Mesothelial cell of epicardium (in vitro differentiated cells): Measurements from ENCODE around the gene POLE. TPM values are rescaled to one million over a fixed set of nuclear protein-coding genes. Genes with fewer than 3 reads are reported as not detected.
A peak's percentile ranks its signal among the peaks of the same experiment; 100 is the strongest.

Source experiments
- DNase-seq, 2 experiments: peaks; one replicate each; pipeline ENCODE4 v3.0.0; 2021; ENCODE audit warnings: low spot score in 2 of 2; ENCODE audit not compliant: unreplicated experiment in 2 of 2
- H3K27ac Mint-ChIP-seq: 2 replicates; pipeline ENCODE4 v1.8.0; 2021; ENCODE audit warnings: mixed read lengths
- H3K27me3 Mint-ChIP-seq: 2 replicates; pipeline ENCODE4 v1.8.0; 2021; ENCODE audit warnings: low read depth, mixed read lengths
- H3K36me3 Mint-ChIP-seq: 2 replicates; pipeline ENCODE4 v1.8.0; 2021; ENCODE audit warnings: mixed read lengths
- H3K4me1 Mint-ChIP-seq: 2 replicates; pipeline ENCODE4 v1.8.0; 2021; ENCODE audit warnings: mixed read lengths
- H3K4me3 Mint-ChIP-seq: 2 replicates; pipeline ENCODE4 v1.8.0; 2021; ENCODE audit warnings: mild to moderate bottlenecking, moderate library complexity, mixed read lengths
- H3K9me3 Mint-ChIP-seq: 2 replicates; pipeline ENCODE4 v1.8.0; 2021; ENCODE audit warnings: mixed read lengths
- CTCF ChIP-seq: fragments of 200-600 bp; sonication (generic); IDR thresholded peaks from one replicate; pipeline ENCODE4 v1.5.0; 2021; ENCODE audit warnings: antibody characterized with exemption; ENCODE audit not compliant: unreplicated experiment
- total RNA-seq: library from RNA; stranded (reverse); gene quantifications from 3 replicates; pipeline ENCODE4 v1.2.1, GENCODE V29; 2021

The POLE gene
- total RNA-seq, 1 donor from 2014 or later: 124 TPM

GRCh38 chr12:132586929-132587328, 100.2 kb downstream of the POLE start:
- H3K4me1 Mint-ChIP-seq: peaks cover 4% of the 10 kb centered on the region
- peaks cover 5% of the 10 kb centered on the region for H3K36me3 Mint-ChIP-seq
- TF ChIP-seq CTCF: no peak
- H3K9me3 Mint-ChIP-seq: no peaks in the 10 kb centered on the region
- no peak overlapping the region for H3K4me3 Mint-ChIP-seq
- no peak for DNase-seq
- no peak overlapping the region for H3K27ac Mint-ChIP-seq
- peaks cover 68% of the 10 kb centered on the region for H3K27me3 Mint-ChIP-seq

GRCh38 chr12:132585177-132585576, 102.0 kb downstream of the POLE start:
- no peak for DNase-seq
- H3K27ac Mint-ChIP-seq: no peak overlapping the region
- no peaks in the 10 kb centered on the region for H3K9me3 Mint-ChIP-seq
- H3K27me3 Mint-ChIP-seq: peaks cover 67% of the 10 kb centered on the region
- H3K4me3 Mint-ChIP-seq: no peak overlapping the region
- peaks cover 4% of the 10 kb centered on the region for H3K4me1 Mint-ChIP-seq
- peaks cover 12% of the 10 kb centered on the region for H3K36me3 Mint-ChIP-seq
- no peak for TF ChIP-seq CTCF

- H3K27me3 Mint-ChIP-seq: peaks cover 63% of the 10 kb centered on the region
- H3K36me3 Mint-ChIP-seq: peaks cover 12% of the 10 kb centered on the region
- TF ChIP-seq CTCF: no peak
- no peak for DNase-seq
- H3K27ac Mint-ChIP-seq: no peak overlapping the region
- H3K4me1 Mint-ChIP-seq: peaks cover 4% of the 10 kb centered on the region
- no peaks in the 10 kb centered on the region for H3K9me3 Mint-ChIP-seq
- no peak overlapping the region for H3K4me3 Mint-ChIP-seq
Observed at GRCh38 chr12:132584429-132584828, 102.7 kb downstream of the POLE start.

GRCh38 chr12:132583736-132584135, 103.4 kb downstream of the POLE start:
- Mint-ChIP-seq H3K4me3 (peak overlapping the region; percentile 49), H3K9me3 (no peaks in the 10 kb centered on the region), H3K27ac (no peak overlapping the region), H3K36me3 (peaks cover 15% of the 10 kb centered on the region), H3K4me1 (peaks cover 4% of the 10 kb centered on the region), H3K27me3 (peaks cover 59% of the 10 kb centered on the region)
- TF ChIP-seq CTCF: no peak
- no peak for DNase-seq

GRCh38 chr12:132583411-132583710, 103.8 kb downstream of the POLE start:
- H3K36me3 Mint-ChIP-seq: peaks cover 18% of the 10 kb centered on the region
- peaks cover 4% of the 10 kb centered on the region for H3K4me1 Mint-ChIP-seq
- H3K27ac Mint-ChIP-seq: no peak overlapping the region
- no peaks in the 10 kb centered on the region for H3K9me3 Mint-ChIP-seq
- no peak for DNase-seq
- peaks cover 56% of the 10 kb centered on the region for H3K27me3 Mint-ChIP-seq
- TF ChIP-seq CTCF: no peak
- H3K4me3 Mint-ChIP-seq: no peak overlapping the region
